Measurements from ENCODE around the gene ANXA8. TPM values are rescaled to one million over a fixed set of nuclear protein-coding genes. Genes with fewer than 3 reads are reported as not detected.

The ANXA8 gene
- total and polyA plus RNA-seq, 2 donors, result 6.9 to 23.2 TPM

- Histone ChIP-seq H3K4me3 (ENCODE audit: low read length in 2 of 2) (no peak overlapping the region), H3K4me1 (ENCODE audit: control insufficient read depth in 2 of 2, insufficient read depth in 2 of 2, low read length in 2 of 2) (no peaks in the 10 kb centered on the region), H3K27ac (ENCODE audit: low read depth in 1 of 2, low read length in 1 of 2) (no peak overlapping the region), H3K9me3 (ENCODE audit: control insufficient read depth in 2 of 2, insufficient read depth in 1 of 2, low read length in 1 of 2) (no peaks in the 10 kb centered on the region), H3K36me3 (ENCODE audit: control insufficient read depth in 2 of 2, insufficient read depth in 2 of 2, low read length in 1 of 2) (no peaks in the 10 kb centered on the region), H3K27me3 (ENCODE audit: control insufficient read depth in 2 of 2, insufficient read depth in 1 of 2, low read length in 1 of 2) (no peaks in the 10 kb centered on the region)
- 97% methylated on average over 7 of the region's 7 CpGs for WGBS
- DNase-seq (ENCODE audit: low read depth in 6 of 9, low spot score in 9 of 9), result no peak
These were observed 62.6 kb downstream of the ANXA8 start for GRCh38 chr10:47421057-47421952.

GRCh38 chr10:47420305-47421056, 63.4 kb downstream of the ANXA8 start:
- DNase-seq (ENCODE audit: low read depth in 6 of 9, low spot score in 9 of 9), result no peak
- H3K4me3 ChIP-seq (ENCODE audit: low read length in 2 of 2), result no peak overlapping the region
- WGBS, result 96% methylated on average over 14 of the region's 14 CpGs
- no peaks in the 10 kb centered on the region for H3K27me3 ChIP-seq (ENCODE audit: control insufficient read depth in 2 of 2, insufficient read depth in 1 of 2, low read length in 1 of 2)
- H3K36me3 ChIP-seq (ENCODE audit: control insufficient read depth in 2 of 2, insufficient read depth in 2 of 2, low read length in 1 of 2), result no peaks in the 10 kb centered on the region
- no peaks in the 10 kb centered on the region for H3K9me3 ChIP-seq (ENCODE audit: control insufficient read depth in 2 of 2, insufficient read depth in 1 of 2, low read length in 1 of 2)
- H3K4me1 ChIP-seq (ENCODE audit: control insufficient read depth in 2 of 2, insufficient read depth in 2 of 2, low read length in 2 of 2), result no peaks in the 10 kb centered on the region
- H3K27ac ChIP-seq (ENCODE audit: low read depth in 1 of 2, low read length in 1 of 2), result no peak overlapping the region

- WGBS, result 98% methylated on average over 2 of the region's 2 CpGs
- no peak overlapping the region for H3K4me3 ChIP-seq (ENCODE audit: low read length in 2 of 2)
- no peak for DNase-seq (ENCODE audit: low read depth in 6 of 9, low spot score in 9 of 9)
These were observed 64.5 kb downstream of the ANXA8 start for GRCh38 chr10:47419421-47419820.

GRCh38 chr10:47418966-47419365, 64.9 kb downstream of the ANXA8 start:
- Histone ChIP-seq H3K27me3 (ENCODE audit: control insufficient read depth in 2 of 2, insufficient read depth in 1 of 2, low read length in 1 of 2) (no peaks in the 10 kb centered on the region), H3K4me3 (ENCODE audit: low read length in 2 of 2) (no peak overlapping the region), H3K4me1 (ENCODE audit: control insufficient read depth in 2 of 2, insufficient read depth in 2 of 2, low read length in 2 of 2) (no peaks in the 10 kb centered on the region), H3K27ac (ENCODE audit: low read depth in 1 of 2, low read length in 1 of 2) (no peak overlapping the region), H3K9me3 (ENCODE audit: control insufficient read depth in 2 of 2, insufficient read depth in 1 of 2, low read length in 1 of 2) (no peaks in the 10 kb centered on the region), H3K36me3 (ENCODE audit: control insufficient read depth in 2 of 2, insufficient read depth in 2 of 2, low read length in 1 of 2) (no peaks in the 10 kb centered on the region)
- DNase-seq (ENCODE audit: low read depth in 6 of 9, low spot score in 9 of 9), result no peak
- WGBS, result 92% methylated on average over 4 of the region's 4 CpGs

More at GRCh38 chr10:47419421-47419820, 64.5 kb downstream of the ANXA8 start:
- Histone ChIP-seq H3K4me1 (ENCODE audit: control insufficient read depth in 2 of 2, insufficient read depth in 2 of 2, low read length in 2 of 2) (no peaks in the 10 kb centered on the region), H3K36me3 (ENCODE audit: control insufficient read depth in 2 of 2, insufficient read depth in 2 of 2, low read length in 1 of 2) (no peaks in the 10 kb centered on the region), H3K27me3 (ENCODE audit: control insufficient read depth in 2 of 2, insufficient read depth in 1 of 2, low read length in 1 of 2) (no peaks in the 10 kb centered on the region), H3K9me3 (ENCODE audit: control insufficient read depth in 2 of 2, insufficient read depth in 1 of 2, low read length in 1 of 2) (no peaks in the 10 kb centered on the region), H3K27ac (ENCODE audit: low read depth in 1 of 2, low read length in 1 of 2) (no peak overlapping the region)

- 95% methylated on average over 6 of the region's 6 CpGs for WGBS
- H3K9me3 ChIP-seq (ENCODE audit: control insufficient read depth in 2 of 2, insufficient read depth in 1 of 2, low read length in 1 of 2), result no peaks in the 10 kb centered on the region
- no peak overlapping the region for H3K27ac ChIP-seq (ENCODE audit: low read depth in 1 of 2, low read length in 1 of 2)
- no peaks in the 10 kb centered on the region for H3K27me3 ChIP-seq (ENCODE audit: control insufficient read depth in 2 of 2, insufficient read depth in 1 of 2, low read length in 1 of 2)
- H3K4me1 ChIP-seq (ENCODE audit: control insufficient read depth in 2 of 2, insufficient read depth in 2 of 2, low read length in 2 of 2), result no peaks in the 10 kb centered on the region
- no peak overlapping the region for H3K4me3 ChIP-seq (ENCODE audit: low read length in 2 of 2)
- no peaks in the 10 kb centered on the region for H3K36me3 ChIP-seq (ENCODE audit: control insufficient read depth in 2 of 2, insufficient read depth in 2 of 2, low read length in 1 of 2)
- no peak for DNase-seq (ENCODE audit: low read depth in 6 of 9, low spot score in 9 of 9)
These were observed 65.6 kb downstream of the ANXA8 start for GRCh38 chr10:47418321-47418720.

Other genes starting within 250 kb of the ANXA8 start
- gene GDF10, start 183.9 kb downstream of the ANXA8 start, total RNA-seq, result 0.47 TPM
- gene GDF10, start 183.9 kb downstream of the ANXA8 start, polyA plus RNA-seq, result 0.39 TPM
- not detected for gene GDF2, start 161.7 kb downstream of the ANXA8 start, total RNA-seq
- gene GDF2, start 161.7 kb downstream of the ANXA8 start, polyA plus RNA-seq, result 0.02 TPM
- gene RBP3, start 135.8 kb downstream of the ANXA8 start, total RNA-seq, result 0.05 TPM
- 0.05 TPM for gene RBP3, start 135.8 kb downstream of the ANXA8 start, polyA plus RNA-seq
- 0.24 TPM for gene ZNF488, start 99.8 kb downstream of the ANXA8 start, total RNA-seq
- 0.23 TPM for gene ZNF488, start 99.8 kb downstream of the ANXA8 start, polyA plus RNA-seq
- 1.2 TPM for gene FAM25G, start 7.6 kb upstream of the ANXA8 start, total RNA-seq
- 4.2 TPM for gene FAM25G, start 7.6 kb upstream of the ANXA8 start, polyA plus RNA-seq
- 4.2 TPM for gene AGAP9, start 39.5 kb upstream of the ANXA8 start, total RNA-seq
- gene AGAP9, start 39.5 kb upstream of the ANXA8 start, polyA plus RNA-seq, result 19.1 TPM

Measured in thymus (tissue), 11 donors.